ENCODE data around the gene SLC25A43.

DNA sequence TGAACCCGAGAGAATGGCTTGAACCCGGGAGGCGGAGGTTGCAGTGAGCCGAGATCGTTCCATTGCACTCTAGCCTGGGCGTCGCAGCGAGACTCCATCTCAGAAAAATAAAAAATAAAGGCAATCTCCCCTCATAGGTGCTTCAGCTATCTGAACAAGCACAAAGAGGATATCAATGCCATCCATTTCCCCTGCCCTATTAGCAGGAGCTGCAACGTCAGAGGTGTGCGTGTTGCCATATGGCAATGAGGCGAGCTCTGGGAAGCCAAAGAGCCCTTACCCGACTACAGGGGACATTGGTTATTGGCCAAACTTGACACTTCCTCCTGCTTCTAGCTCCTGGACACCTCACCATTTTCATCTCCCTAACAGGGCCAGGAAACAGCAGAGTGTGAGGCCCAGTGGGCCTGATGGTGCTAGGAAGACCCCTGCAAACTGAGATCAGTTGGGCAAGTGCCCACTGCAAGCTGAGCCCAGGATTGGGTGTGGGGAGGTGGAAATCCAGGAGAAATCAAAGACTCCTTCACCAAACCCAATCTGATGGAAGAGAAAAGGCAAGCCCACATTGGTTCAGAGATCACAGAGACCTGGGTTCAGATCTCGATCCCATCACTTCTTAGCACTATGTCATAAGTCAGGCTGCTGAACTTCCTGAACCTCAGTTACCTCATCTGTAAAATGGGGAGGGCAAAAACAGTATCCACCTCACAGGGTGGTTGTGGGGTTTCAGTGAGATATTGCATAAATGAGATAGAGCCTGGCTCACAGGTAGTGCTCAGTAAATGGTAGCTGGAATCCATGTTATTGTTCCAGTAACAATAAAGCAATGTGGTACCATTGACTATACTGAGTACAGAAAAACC lies 90.3 kb downstream of the SLC25A43 start:
- no peak for TF ChIP-seq GATA2 (IDR thresholded peaks at IDR 0.05; ENCODE audit: low read depth, low read length)
- TF ChIP-seq GATA3 (IDR thresholded peaks at IDR 0.05; ENCODE audit: low read depth, low read length), result no peak

Measured in SH-SY5Y (cell line).